Suprapubic skin (tissue), 4 donors: ENCODE results near the gene TTC38.

Experiments used
- EP300 ChIP-seq: sonication (generic); formaldehyde crosslinking; IDR thresholded peaks from one replicate; pipeline ENCODE4 v1.6.1; 2017; ENCODE audit warnings: antibody characterized with exemption
- POLR2A ChIP-seq, 2 donors: fragments of 450-650 bp; IDR thresholded peaks; one replicate each; pipeline ENCODE4 v1.6.1; 2017; ENCODE audit warnings: antibody characterized with exemption in 2 of 2, mild to moderate bottlenecking in 2 of 2, moderate library complexity in 2 of 2
- POLR2AphosphoS5 ChIP-seq, 3 donors: sonication (generic); formaldehyde crosslinking; IDR thresholded peaks; one replicate each; pipeline ENCODE4 v1.6.1; 2017; ENCODE audit warnings: antibody characterized with exemption in 3 of 3
- TF ChIP-seq, protein P1 (sequence below), 2 donors: fragments of 200-600 bp in 1 of 2; fragments of 450-650 bp in 1 of 2; sonication (generic) in 1 of 2; IDR thresholded peaks; one replicate each; pipeline ENCODE4 v1.5.1; 2016 to 2019; ENCODE audit warnings: antibody characterized with exemption in 2 of 2, mild to moderate bottlenecking in 1 of 2, moderate library complexity in 1 of 2

DNA sequence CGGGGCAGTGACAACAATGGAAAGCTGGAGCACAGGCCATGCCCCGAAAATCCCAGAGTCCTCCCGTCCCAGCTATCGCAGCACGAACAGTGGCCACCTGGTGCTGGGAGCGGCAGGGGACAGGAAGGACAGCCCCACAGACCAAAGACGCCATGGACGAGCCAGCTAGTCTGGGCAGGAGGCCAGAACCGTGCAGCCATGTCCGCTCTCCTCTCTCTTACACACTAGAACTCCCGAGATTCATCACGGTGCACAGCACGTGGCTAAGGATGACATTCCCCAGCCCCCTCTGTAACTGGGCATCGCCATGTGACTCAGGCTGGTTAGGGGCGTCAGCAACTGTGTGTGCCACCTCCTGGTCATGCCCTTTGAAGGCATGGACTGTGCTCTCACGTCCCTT, 22.3 kb upstream of the TTC38 start:
- TF ChIP-seq, protein P1, sequence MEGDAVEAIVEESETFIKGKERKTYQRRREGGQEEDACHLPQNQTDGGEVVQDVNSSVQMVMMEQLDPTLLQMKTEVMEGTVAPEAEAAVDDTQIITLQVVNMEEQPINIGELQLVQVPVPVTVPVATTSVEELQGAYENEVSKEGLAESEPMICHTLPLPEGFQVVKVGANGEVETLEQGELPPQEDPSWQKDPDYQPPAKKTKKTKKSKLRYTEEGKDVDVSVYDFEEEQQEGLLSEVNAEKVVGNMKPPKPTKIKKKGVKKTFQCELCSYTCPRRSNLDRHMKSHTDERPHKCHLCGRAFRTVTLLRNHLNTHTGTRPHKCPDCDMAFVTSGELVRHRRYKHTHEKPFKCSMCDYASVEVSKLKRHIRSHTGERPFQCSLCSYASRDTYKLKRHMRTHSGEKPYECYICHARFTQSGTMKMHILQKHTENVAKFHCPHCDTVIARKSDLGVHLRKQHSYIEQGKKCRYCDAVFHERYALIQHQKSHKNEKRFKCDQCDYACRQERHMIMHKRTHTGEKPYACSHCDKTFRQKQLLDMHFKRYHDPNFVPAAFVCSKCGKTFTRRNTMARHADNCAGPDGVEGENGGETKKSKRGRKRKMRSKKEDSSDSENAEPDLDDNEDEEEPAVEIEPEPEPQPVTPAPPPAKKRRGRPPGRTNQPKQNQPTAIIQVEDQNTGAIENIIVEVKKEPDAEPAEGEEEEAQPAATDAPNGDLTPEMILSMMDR (IDR thresholded peaks at IDR 0.05) = no peak
- TF ChIP-seq POLR2A (IDR thresholded peaks at IDR 0.05) (no peak), EP300 (no peak), POLR2AphosphoS5 (IDR thresholded peaks at IDR 0.05) (no peak)
